ENCODE results near the gene PIP5K1B. TPM values are rescaled to one million over a fixed set of nuclear protein-coding genes. Genes with fewer than 3 reads are reported as not detected.

Gene PIP5K1B
- total RNA-seq, 1 experiment from 2014 or later = 0.20 TPM

DNA sequence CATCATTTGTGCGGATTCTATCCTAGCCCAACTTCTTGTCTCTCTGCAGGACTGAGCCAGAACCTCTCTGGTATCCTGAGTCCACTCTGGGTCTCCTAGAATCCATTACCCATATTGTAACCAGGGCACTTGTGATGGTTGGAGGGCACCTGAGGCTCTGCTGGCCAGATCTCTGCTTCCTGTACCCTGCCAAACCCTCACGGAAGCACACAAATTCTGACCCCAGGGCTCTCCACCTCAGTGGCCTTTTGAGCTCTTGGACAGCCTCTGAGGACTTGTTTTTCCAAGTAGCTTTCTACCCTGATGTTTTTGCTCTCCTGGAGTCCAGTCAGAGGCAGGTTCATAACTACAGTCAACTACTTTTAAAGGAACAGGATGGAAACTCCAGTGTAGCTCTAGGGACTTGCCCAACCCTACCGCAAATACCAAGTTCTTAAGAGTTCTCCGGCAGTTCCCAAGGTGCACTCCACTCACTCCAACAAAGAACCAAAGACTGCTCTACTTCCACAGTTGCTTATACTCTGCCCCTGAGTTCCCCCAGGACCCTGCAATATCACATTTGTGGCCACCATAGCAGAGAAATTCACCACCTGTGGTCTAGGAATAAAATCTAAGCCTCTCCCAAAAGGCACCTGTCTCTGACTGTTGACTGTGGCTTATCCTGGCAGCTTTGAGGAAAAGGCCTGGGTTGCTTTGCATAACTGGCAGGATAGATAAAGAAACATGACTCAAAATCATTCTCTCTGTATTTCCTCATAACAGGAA, 9.6 kb downstream of the PIP5K1B start:
- no TSS peak for BruUV-seq (replicated peaks)
- Histone ChIP-seq H3K79me2 (ENCODE audit: insufficient read depth, low read length) (no peaks in the 10 kb centered on the region), H3K4me2 (ENCODE audit: low read length) (no peak overlapping the region), H3K9ac (ENCODE audit: low read length) (no peak overlapping the region), H3K36me3 (ENCODE audit: control insufficient read depth in 1 of 2, insufficient read depth in 2 of 2, low read length in 2 of 2) (no peaks in the 10 kb centered on the region), H4K20me1 (ENCODE audit: insufficient read depth) (no peaks in the 10 kb centered on the region), H3K27ac (ENCODE audit: low read depth, low read length) (no peak overlapping the region), H3K27me3 (ENCODE audit: insufficient read depth, low read length) (peaks cover 54% of the 10 kb centered on the region), H3K9me2 (ENCODE audit: insufficient read depth) (no peaks in the 10 kb centered on the region), H3K4me3 (replicated peaks in 1 of 2; ENCODE audit: low read depth in 1 of 2, low read length in 2 of 2) (no peak overlapping the region), H3K9me3 (ENCODE audit: control insufficient read depth in 1 of 2, insufficient read depth in 1 of 2, low read depth in 1 of 2, low read length in 2 of 2) (no peaks in the 10 kb centered on the region), H3K4me1 (ENCODE audit: control insufficient read depth in 1 of 2, insufficient read depth in 2 of 2, low read length in 2 of 2) (no peaks in the 10 kb centered on the region; a peak in 1 of 4 replicates), H2AFZ (ENCODE audit: low read depth, low read length, poor library complexity, severe bottlenecking) (no peak overlapping the region)
- POLR2A ChIA-PET = no interaction called here
- CTCF ChIA-PET = no interaction called here
- RAD21 ChIA-PET (ENCODE audit: low non-redundant PET in 1 of 2, low total read pairs in 2 of 2, uncharacterized antibody in 2 of 2, unreplicated experiment in 2 of 2) = no interaction called here
- TF ChIP-seq EGR1 (IDR thresholded peaks at IDR 0.05; ENCODE audit: low read depth) (no peak), ZNF274 (IDR thresholded peaks at IDR 0.05; ENCODE audit: low read depth, low read length) (no peak), RAD21 (IDR thresholded peaks at IDR 0.05; ENCODE audit: low read depth) (no peak), YY1 (IDR thresholded peaks at IDR 0.05; ENCODE audit: extremely low read depth, insufficient replicate concordance, low read depth, low read length) (no peak), SP1 (IDR thresholded peaks at IDR 0.05; ENCODE audit: low read depth) (no peak), POLR2A (IDR thresholded peaks at IDR 0.05; ENCODE audit: borderline replicate concordance, extremely low read depth, insufficient read depth, insufficient read length) (no peak), POLR2AphosphoS5 (IDR thresholded peaks at IDR 0.05; ENCODE audit: low read depth, low read length) (no peak), CBX3 (IDR thresholded peaks at IDR 0.05; ENCODE audit: low read depth) (no peak), CTCF (IDR thresholded peaks at IDR 0.05 in 2 of 3, conservative IDR thresholded peaks at IDR 0.05 in 1 of 3; ENCODE audit: borderline replicate concordance in 1 of 3, insufficient read depth in 1 of 3, low read depth in 2 of 3, low read length in 2 of 3) (no peak), TCF7L2 (IDR thresholded peaks at IDR 0.05; ENCODE audit: borderline replicate concordance, extremely low read depth, insufficient read depth, insufficient read length) (no peak), ZBTB33 (IDR thresholded peaks at IDR 0.05; ENCODE audit: extremely low read depth, insufficient replicate concordance, low read length) (no peak), FOSL1 (IDR thresholded peaks at IDR 0.05; ENCODE audit: low read depth) (no peak), EZH2phosphoT487 (IDR thresholded peaks at IDR 0.05; ENCODE audit: borderline replicate concordance) (no peak), SRF (IDR thresholded peaks at IDR 0.05; ENCODE audit: low read depth) (no peak), EZH2 (IDR thresholded peaks at IDR 0.05) (no peak), SIN3A (IDR thresholded peaks at IDR 0.05; ENCODE audit: low read depth) (no peak), CEBPB (IDR thresholded peaks at IDR 0.05; ENCODE audit: low read depth) (no peak)
- TF ChIP-seq, protein P1, sequence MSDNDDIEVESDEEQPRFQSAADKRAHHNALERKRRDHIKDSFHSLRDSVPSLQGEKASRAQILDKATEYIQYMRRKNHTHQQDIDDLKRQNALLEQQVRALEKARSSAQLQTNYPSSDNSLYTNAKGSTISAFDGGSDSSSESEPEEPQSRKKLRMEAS (IDR thresholded peaks at IDR 0.05) = no peak
- intact Hi-C loops (cut with micrococcal nuclease) = no loop called here
- ATAC-seq (no peak), DNase-seq (ENCODE audit: low read depth, low spot score) (no peak)

All from HCT116 (cell line).